ENCODE data around the gene PUM2.

PUM2 gene

GRCh38 chr2:20225294-20226151, 125.1 kb downstream of the PUM2 start:
- ATAC-seq (peak; percentile 60), DNase-seq (ENCODE audit: low spot score in 2 of 2) (peak in 1 of 2 donors; percentile 64)
- H3K4me1 Mint-ChIP-seq: peaks cover 6% of the 10 kb centered on the region
- no peak overlapping the region for H3K27ac Mint-ChIP-seq
- peak overlapping the region; percentile 52 for H3K4me3 Mint-ChIP-seq
- no peaks in the 10 kb centered on the region for H3K9me3 Mint-ChIP-seq
- H3K36me3 Mint-ChIP-seq: no peaks in the 10 kb centered on the region

GRCh38 chr2:20224716-20225293, 125.8 kb downstream of the PUM2 start, which contains the start of gene SDC1:
Gene SDC1 (minus strand): TSS chr2:20225130. CDS start chr2:20224867, 263 bp downstream.
- Mint-ChIP-seq H3K4me3 (peak within 1 kb of the TSS; percentile 52), H3K9me3 (no peaks in the 10 kb centered on the region), H3K36me3 (no peaks in the 10 kb centered on the region), H3K27ac (no peak within 1 kb of the TSS), H3K4me1 (peaks cover 6% of the 10 kb centered on the region)
- no peak for DNase-seq (ENCODE audit: low spot score in 2 of 2)
- peak; percentile 47 for ATAC-seq

GRCh38 chr2:20224164-20224715, 126.4 kb downstream of the PUM2 start:
- Mint-ChIP-seq H3K9me3 (no peaks in the 10 kb centered on the region), H3K4me3 (peak overlapping the region; percentile 40), H3K36me3 (no peaks in the 10 kb centered on the region), H3K4me1 (peaks cover 6% of the 10 kb centered on the region), H3K27ac (no peak overlapping the region)
- DNase-seq (ENCODE audit: low spot score in 2 of 2): no peak
- ATAC-seq: peak; percentile 8

GRCh38 chr2:20223407-20224163, 127.1 kb downstream of the PUM2 start:
- H3K36me3 Mint-ChIP-seq: no peaks in the 10 kb centered on the region
- peak in 1 of 2 donors; percentile 59 for DNase-seq (ENCODE audit: low spot score in 2 of 2)
- H3K9me3 Mint-ChIP-seq: no peaks in the 10 kb centered on the region
- H3K4me3 Mint-ChIP-seq: peak overlapping the region; percentile 40
- peaks cover 6% of the 10 kb centered on the region for H3K4me1 Mint-ChIP-seq
- ATAC-seq: peak; percentile 7
- no peak overlapping the region for H3K27ac Mint-ChIP-seq

- ATAC-seq (no peak), DNase-seq (ENCODE audit: low spot score in 2 of 2) (no peak)
- peak overlapping the region; percentile 40 for H3K4me3 Mint-ChIP-seq
- no peaks in the 10 kb centered on the region for H3K9me3 Mint-ChIP-seq
- peaks cover 6% of the 10 kb centered on the region for H3K4me1 Mint-ChIP-seq
- H3K36me3 Mint-ChIP-seq: no peaks in the 10 kb centered on the region
- H3K27ac Mint-ChIP-seq: no peak overlapping the region
Measured at GRCh38 chr2:20222769-20223406, 127.8 kb downstream of the PUM2 start.

GRCh38 chr2:20222014-20222768, 128.5 kb downstream of the PUM2 start:
- no peak for ATAC-seq
- peak overlapping the region; percentile 40 for H3K4me3 Mint-ChIP-seq
- H3K27ac Mint-ChIP-seq: no peak overlapping the region
- no peak for DNase-seq (ENCODE audit: low spot score in 2 of 2)
- no peaks in the 10 kb centered on the region for H3K9me3 Mint-ChIP-seq
- peaks cover 6% of the 10 kb centered on the region for H3K4me1 Mint-ChIP-seq
- H3K36me3 Mint-ChIP-seq: no peaks in the 10 kb centered on the region

- Mint-ChIP-seq H3K36me3 (no peaks in the 10 kb centered on the region), H3K4me3 (no peak overlapping the region)
- no peak for ATAC-seq
Measured at GRCh38 chr2:20221555-20221973, 129.1 kb downstream of the PUM2 start.

GRCh38 chr2:20220806-20221554, 129.7 kb downstream of the PUM2 start:
- H3K4me1 Mint-ChIP-seq: peaks cover 5% of the 10 kb centered on the region
- no peak overlapping the region for H3K27ac Mint-ChIP-seq
- ATAC-seq (no peak), DNase-seq (ENCODE audit: low spot score in 2 of 2) (no peak)
- H3K36me3 Mint-ChIP-seq: no peaks in the 10 kb centered on the region
- H3K9me3 Mint-ChIP-seq: no peaks in the 10 kb centered on the region
- no peak overlapping the region for H3K4me3 Mint-ChIP-seq

More at GRCh38 chr2:20221555-20221973, 129.1 kb downstream of the PUM2 start:
- no peak overlapping the region for H3K27ac Mint-ChIP-seq
- peaks cover 6% of the 10 kb centered on the region for H3K4me1 Mint-ChIP-seq
- H3K9me3 Mint-ChIP-seq: no peaks in the 10 kb centered on the region
- no peak for DNase-seq (ENCODE audit: low spot score in 2 of 2)

- Mint-ChIP-seq H3K4me3 (no peak overlapping the region), H3K9me3 (no peaks in the 10 kb centered on the region), H3K27ac (no peak overlapping the region), H3K36me3 (no peaks in the 10 kb centered on the region), H3K4me1 (no peaks in the 10 kb centered on the region)
- ATAC-seq (no peak), DNase-seq (ENCODE audit: low spot score in 2 of 2) (no peak)
Measured at GRCh38 chr2:20219763-20220380, 130.8 kb downstream of the PUM2 start.

GRCh38 chr2:20218331-20219320, 132.0 kb downstream of the PUM2 start:
- Mint-ChIP-seq H3K4me3 (no peak overlapping the region), H3K36me3 (no peaks in the 10 kb centered on the region), H3K4me1 (no peaks in the 10 kb centered on the region), H3K9me3 (no peaks in the 10 kb centered on the region), H3K27ac (no peak overlapping the region)
- ATAC-seq (no peak), DNase-seq (ENCODE audit: low spot score in 2 of 2) (no peak)

GRCh38 chr2:20217041-20217970, 133.3 kb downstream of the PUM2 start:
- H3K9me3 Mint-ChIP-seq: no peaks in the 10 kb centered on the region
- H3K27ac Mint-ChIP-seq: no peak overlapping the region
- no peak for ATAC-seq
- H3K4me3 Mint-ChIP-seq: no peak overlapping the region
- no peak for DNase-seq (ENCODE audit: low spot score in 2 of 2)
- no peaks in the 10 kb centered on the region for H3K4me1 Mint-ChIP-seq
- H3K36me3 Mint-ChIP-seq: no peaks in the 10 kb centered on the region

Measured in stimulated activated effector memory CD8-positive, alpha-beta T cell treated with anti-CD3 and anti-CD28 coated beads, Interleukin-12 subunit alpha, Interleukin-12 subunit beta, amount 100 ng/mL, for 72 hours (primary cell).